AG10803 (cell line): Measurements from ENCODE around the gene FHAD1.
A peak's percentile ranks its signal among the peaks of the same experiment; 100 is the strongest.

Source experiments
- DNase-seq: peaks from one replicate; pipeline ENCODE4 v3.0.0; 2010; ENCODE audit warnings: low read depth
- H3K4me3 ChIP-seq: 2 replicates; pipeline ENCODE4 v1.5.1; 2011; ENCODE audit warnings: mild to moderate bottlenecking, low read length, control low read depth
- TF ChIP-seq, protein P1 (sequence below): conservative IDR thresholded peaks from 2 replicates; pipeline ENCODE4 v1.5.1; 2011; ENCODE audit warnings: mild to moderate bottlenecking, low read length, control low read depth, inconsistent platforms

The FHAD1 gene

DNA sequence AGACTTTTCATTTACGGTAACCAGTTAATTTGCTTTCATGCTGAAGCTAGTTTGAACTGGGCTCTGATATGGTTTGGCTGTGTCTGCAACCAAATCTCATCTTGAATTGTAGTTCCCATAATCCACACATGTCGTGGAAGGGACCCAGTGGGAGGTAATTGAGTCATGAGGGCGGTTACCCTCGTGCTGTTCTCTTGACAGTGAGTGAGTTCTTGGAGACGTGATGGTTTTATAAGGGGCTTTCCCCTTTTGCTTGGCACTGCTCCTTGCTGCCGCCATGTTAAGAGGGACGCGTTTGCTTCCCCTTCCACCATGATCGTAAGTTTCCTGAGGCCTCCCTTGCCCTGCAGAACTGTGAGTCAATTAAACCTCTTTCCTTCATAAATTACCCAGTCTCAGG, 10.3 kb upstream of the FHAD1 start:
- TF ChIP-seq, protein P1, sequence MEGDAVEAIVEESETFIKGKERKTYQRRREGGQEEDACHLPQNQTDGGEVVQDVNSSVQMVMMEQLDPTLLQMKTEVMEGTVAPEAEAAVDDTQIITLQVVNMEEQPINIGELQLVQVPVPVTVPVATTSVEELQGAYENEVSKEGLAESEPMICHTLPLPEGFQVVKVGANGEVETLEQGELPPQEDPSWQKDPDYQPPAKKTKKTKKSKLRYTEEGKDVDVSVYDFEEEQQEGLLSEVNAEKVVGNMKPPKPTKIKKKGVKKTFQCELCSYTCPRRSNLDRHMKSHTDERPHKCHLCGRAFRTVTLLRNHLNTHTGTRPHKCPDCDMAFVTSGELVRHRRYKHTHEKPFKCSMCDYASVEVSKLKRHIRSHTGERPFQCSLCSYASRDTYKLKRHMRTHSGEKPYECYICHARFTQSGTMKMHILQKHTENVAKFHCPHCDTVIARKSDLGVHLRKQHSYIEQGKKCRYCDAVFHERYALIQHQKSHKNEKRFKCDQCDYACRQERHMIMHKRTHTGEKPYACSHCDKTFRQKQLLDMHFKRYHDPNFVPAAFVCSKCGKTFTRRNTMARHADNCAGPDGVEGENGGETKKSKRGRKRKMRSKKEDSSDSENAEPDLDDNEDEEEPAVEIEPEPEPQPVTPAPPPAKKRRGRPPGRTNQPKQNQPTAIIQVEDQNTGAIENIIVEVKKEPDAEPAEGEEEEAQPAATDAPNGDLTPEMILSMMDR, result no peak
- no peak overlapping the region for H3K4me3 ChIP-seq
- no peak for DNase-seq

DNA sequence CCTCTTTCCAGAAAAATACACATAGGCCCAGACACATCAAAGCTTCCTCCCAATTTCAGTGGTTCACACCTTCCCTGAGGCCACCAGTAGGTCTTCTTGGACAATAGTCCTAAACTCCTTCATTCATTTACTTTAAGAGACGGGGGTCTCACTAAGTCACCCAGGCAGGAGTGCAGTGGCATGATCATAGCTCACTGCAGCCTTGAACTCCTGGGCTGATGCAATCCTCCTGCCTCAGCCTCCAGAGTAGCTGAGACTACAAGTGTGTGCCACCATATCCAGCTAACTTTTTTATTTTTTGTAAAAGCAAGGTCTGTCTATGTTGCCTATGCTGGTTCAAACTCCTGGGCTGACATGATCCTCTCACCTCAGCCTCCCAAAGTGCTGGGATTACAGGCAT, 8.2 kb upstream of the FHAD1 start:
- TF ChIP-seq, protein P1, result no peak
- H3K4me3 ChIP-seq, result no peak overlapping the region
- DNase-seq, result no peak

DNA sequence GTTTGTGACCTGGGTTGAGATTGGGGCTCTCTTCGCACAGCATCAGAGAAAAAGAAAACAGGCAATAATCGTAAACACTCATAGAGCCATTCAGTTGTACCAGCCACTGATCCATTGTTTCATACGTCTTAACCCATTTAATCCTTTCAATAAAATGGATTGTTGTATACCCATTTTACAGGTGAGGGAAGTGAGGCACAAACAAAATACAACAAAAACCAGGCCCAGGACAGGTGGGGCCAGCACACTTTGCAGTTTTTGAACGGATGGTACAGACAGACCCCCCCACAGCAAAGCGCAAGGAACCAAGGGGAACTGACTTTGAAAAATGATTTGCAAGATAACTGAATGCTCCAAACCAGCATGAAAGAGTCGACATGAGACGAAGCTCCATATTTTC, 4.3 kb upstream of the FHAD1 start:
- DNase-seq, result no peak
- no peak overlapping the region for H3K4me3 ChIP-seq
- TF ChIP-seq, protein P1, result no peak

DNA sequence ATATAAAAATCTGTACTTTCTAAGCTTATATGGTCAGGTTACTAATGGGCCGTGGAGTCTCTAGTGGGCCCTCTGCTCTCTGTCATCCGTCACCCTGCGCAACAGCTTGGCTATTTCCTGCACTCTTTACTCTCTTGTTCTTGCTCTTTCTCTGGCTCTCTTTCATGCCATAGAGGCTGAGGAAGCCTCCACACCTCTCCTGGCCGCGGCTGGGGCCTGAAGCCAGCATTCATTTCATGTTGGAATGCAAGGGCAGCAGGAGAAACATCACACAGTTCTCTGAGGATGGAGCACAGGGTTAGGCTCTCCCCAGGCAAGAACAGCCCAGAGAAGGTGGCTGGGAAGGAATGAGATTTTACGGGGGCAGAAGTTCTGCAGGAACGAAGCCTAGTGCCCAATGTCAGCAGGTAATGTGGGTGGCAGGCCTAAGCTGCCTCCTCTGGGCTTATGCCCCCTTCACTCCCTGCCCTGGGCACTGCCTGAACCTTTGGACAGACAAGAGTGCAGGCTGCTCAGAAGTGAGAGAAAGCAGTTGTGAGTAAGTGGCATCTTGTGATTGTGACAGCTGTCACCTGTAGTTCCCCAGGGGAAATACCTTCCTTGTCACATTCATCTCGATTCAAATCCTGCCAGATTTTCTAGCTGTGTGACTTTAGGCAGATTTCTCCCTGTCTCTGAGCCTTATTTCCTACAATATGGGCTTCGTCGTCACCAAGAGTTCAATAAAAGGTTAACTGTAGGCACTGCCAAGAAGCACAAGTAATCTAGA, 3.6 kb upstream of the FHAD1 start:
- no peak overlapping the region for H3K4me3 ChIP-seq
- TF ChIP-seq, protein P1, result no peak
- DNase-seq, result no peak

DNA sequence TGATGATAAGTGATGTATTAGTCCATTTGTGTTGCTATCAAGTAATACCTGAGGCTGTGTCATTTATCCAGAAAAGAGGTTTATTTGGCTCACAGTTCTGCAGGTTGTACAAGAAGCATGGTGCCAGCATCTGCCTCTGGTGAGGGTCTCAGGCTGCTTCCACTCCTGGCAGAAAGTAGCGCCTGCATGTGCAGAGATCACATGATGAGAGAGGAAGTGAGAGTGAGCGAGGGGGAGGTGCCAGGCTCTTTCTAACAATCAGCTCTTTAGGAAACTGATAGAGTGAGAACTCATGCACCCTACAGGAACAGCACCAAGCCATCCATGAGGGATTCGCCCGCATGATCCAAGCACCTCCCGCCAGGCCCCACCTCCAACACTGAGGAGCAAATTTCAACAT, 2.2 kb upstream of the FHAD1 start:
- no peak overlapping the region for H3K4me3 ChIP-seq
- DNase-seq, result no peak
- TF ChIP-seq, protein P1, result no peak

DNA sequence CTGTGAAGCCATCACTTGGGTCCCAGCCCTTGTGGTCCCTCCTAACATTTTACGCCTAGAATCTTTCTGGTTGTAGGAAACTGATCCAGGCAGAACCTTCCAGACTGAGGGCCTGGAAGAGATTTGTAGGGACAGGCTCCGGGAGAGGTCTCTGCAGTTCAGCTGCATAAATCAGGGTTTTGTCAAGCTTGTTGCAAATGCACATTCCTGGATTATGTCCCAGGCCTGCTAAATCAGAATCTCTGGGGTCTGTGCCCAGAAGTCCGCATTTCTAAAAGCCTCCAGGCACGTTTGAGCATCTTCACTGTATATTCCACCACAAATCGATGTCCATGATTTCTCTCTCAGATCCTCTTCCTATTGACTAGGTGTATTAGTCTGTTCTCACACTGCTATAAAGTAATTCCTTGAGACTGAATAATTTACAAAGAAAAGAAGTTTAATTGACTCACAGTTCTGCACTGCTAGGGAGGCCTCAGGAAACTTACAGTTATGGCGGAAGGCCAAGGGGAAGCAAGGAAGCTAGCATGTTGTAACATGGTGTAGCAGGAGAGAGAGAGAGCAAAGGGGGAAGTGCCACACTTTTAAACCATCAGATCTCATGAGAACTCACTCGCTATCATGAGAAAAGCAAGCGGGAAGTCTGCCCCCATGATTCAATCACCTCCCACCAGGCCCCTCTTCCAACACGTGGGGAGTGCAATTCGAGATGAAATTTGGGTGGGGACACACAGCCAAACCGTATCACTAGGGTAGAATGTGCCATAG, 1.2 kb upstream of the FHAD1 start:
- TF ChIP-seq, protein P1, result no peak
- no peak overlapping the region for H3K4me3 ChIP-seq
- peak; percentile 76 for DNase-seq

DNA sequence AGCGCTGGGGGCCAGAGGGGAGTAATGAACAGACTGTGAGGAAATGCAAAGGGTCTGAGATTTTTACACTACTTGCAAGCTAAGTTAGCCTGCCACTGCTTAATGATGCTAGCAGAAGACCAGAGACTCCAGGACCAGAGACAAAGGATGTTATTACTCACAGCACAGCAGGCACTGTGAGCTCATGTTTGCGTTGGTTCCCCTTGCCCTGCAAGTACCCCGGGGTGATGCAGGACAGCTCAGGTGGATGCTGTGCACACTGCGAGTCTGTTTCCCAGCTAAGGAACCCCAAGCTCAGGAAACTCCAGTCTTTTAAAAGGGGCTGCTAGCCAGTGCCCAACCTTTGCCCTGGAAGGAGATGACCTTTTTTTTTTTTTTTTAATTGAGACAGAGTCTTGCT, 1.2 kb downstream of the FHAD1 start:
- TF ChIP-seq, protein P1, result no peak
- H3K4me3 ChIP-seq, result no peak overlapping the region

More for the DNA sequence above, 1.2 kb downstream of the FHAD1 start:
- no peak for DNase-seq
